K562 treated with DMSO at 1 percent for 4 hours (cell line): ENCODE measurements around the gene CASP8AP2. TPM values are rescaled to one million over a fixed set of nuclear protein-coding genes. Genes with fewer than 3 reads are reported as not detected.

Source experiments
- total RNA-seq: library from RNA; unstranded; fragments of 300-600 nt; gene quantifications from 2 replicates; pipeline ENCODE4 v1.2.3, GENCODE V29; 2022; ENCODE audit not compliant: insufficient read depth

Gene CASP8AP2
- total RNA-seq, result 8.4 and 11.4 TPM in 2 replicates

DNA sequence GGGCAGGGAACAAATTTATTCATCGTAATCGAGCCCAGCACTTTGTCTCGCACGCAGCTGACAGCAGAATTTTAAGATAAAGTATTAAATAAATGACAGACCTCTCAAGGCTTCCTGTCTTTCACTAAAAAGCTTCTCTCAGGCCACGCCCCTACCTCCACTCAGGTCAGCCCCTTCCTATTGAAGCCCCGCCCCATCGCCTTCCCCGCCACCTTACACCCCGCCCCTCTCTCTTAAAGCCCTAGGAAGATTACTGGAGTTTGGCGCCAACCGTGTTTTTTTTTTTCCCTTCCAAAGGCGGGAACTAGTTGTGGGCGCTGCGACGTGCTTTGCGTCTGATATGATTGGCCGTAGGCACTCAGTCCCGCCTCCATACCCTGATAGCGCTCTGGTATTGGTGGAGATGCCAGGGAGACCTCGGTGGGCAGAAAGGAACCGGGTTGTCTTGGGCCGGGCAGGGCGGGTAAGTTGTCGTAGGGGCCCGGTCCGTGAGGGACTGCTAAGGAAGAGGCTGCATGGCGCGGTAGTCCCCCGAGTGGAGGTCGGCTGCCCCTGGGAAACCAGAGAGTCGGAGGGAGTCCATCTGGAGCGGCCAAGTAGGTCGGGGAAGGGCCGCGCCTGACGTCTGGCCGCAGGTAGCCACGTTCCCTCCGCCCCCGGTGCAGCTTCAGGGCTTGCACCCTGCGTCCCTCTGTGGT is at the start of gene CASP8AP2:
CASP8AP2 (plus strand) TSS at position 409 of the 698 bp plus-strand sequence.

DNA sequence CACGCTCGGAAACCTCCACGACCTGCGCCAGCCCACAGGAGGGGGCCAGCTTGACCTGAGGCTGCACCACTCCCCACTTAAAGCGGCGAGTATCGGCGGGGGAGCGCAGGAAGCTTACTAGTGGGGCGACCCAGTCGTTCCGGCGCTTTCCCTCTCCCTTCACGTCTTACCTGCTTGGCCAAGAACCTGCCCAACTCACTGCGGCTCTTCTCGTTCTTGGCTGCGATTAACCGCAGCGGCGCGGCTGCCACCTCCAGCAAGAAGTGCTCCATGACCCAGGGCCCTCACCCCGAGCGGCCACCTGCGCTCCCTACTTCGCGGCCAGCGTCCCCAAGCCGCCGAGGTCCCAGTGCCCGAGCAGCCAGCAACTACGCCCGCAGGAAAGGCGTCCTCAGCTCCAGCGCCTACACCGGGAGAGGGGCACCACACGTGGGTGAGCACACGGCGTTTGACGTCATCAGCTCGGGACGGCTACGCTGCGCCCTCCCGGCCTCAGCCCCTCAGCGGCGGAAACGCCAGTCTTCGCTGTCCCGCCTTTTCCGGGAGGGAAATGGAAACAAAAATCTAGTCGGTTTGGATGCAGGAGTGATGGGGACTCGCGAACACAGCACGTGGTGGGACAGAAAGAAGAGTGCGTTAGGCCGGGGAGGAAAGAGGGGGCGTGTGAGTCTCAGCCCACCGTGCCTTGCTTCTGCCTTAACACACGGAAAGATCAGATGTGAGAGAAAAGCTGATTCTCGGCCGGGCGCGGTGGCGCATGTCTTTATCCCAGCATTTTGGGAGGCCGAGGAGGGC is 10.1 kb upstream of the CASP8AP2 start, which contains the start of gene MDN1:
MDN1 (minus strand) TSS at position 459 of the 795 bp plus-strand sequence; CDS start at position 272, 187 bp downstream.

DNA sequence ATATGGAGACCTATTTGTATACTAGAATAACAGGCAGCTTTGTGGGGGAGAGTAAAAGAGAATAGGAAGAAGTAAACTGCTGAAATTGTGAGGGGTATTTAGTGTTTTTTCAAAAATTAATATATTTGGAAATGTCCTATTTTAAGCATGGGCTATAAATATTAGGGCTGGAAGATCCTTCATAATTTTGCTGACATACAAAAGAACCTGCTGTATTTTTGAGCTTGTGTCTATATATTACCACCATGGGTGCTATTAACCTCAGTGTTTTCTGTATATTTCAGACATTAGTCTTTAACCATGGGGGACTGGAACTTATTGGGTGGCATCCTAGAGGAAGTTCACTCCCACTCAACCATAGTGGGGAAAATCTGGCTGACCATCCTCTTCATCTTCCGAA is 64.5 kb downstream of the CASP8AP2 start, which contains the start of gene GJA10:
GJA10 (plus strand) TSS at position 301 of the 400 bp plus-strand sequence; CDS start at position 301, 0 bp downstream.

Other genes starting within 250 kb of the CASP8AP2 start
- gene LYRM2, start 191.1 kb upstream of the CASP8AP2 start, total RNA-seq, result 14.0 and 26.7 TPM in 2 replicates
- 6.0 and 12.5 TPM in 2 replicates for gene MDN1, start 10.1 kb upstream of the CASP8AP2 start, total RNA-seq
- not detected in 2 replicates for gene GJA10, start 64.6 kb downstream of the CASP8AP2 start, total RNA-seq